Mesodermal cell (in vitro differentiated cells): Measurements from ENCODE around the gene COPS6.
"Not testable (repeated sequence)": the region's sequence is repeated elsewhere in the genome, so short reads cannot be mapped to it uniquely, and the experiment has no call there.

Experiments
- H3K27ac ChIP-seq: 2 replicates; pipeline ENCODE4 v1.7.0; 2013; ENCODE audit warnings: mild to moderate bottlenecking, low read depth, low read length, moderate library complexity; ENCODE audit not compliant: severe bottlenecking
- H3K36me3 ChIP-seq: 2 replicates; pipeline ENCODE4 v1.7.1; 2013; ENCODE audit warnings: mild to moderate bottlenecking, low read length, moderate library complexity; ENCODE audit not compliant: control insufficient read depth, insufficient read depth
- H3K4me1 ChIP-seq: one replicate; pipeline ENCODE4 v1.7.1; 2013; ENCODE audit warnings: mild to moderate bottlenecking, low read length; ENCODE audit not compliant: insufficient read depth, control insufficient read depth, poor library complexity, severe bottlenecking
- H3K4me3 ChIP-seq: 2 replicates; pipeline ENCODE4 v1.7.0; 2013; ENCODE audit warnings: low read length, control low read depth, mild to moderate bottlenecking; ENCODE audit not compliant: insufficient read depth, poor library complexity, severe bottlenecking; ENCODE audit errors: extremely low read depth
- H3K9me3 ChIP-seq: 2 replicates; pipeline ENCODE4 v1.7.1; 2013; ENCODE audit warnings: mild to moderate bottlenecking, low read length, moderate library complexity; ENCODE audit not compliant: control insufficient read depth
- WGBS, 2 experiments: methylation state at CpG; one replicate each; pipeline ENCODE4 v1.1.5; 2013; ENCODE audit warnings: missing lambda C conversion rate in 2 of 2; ENCODE audit not compliant: insufficient coverage in 2 of 2; 5-methylcytosine and 5-hydroxymethylcytosine counted together

COPS6 gene

DNA sequence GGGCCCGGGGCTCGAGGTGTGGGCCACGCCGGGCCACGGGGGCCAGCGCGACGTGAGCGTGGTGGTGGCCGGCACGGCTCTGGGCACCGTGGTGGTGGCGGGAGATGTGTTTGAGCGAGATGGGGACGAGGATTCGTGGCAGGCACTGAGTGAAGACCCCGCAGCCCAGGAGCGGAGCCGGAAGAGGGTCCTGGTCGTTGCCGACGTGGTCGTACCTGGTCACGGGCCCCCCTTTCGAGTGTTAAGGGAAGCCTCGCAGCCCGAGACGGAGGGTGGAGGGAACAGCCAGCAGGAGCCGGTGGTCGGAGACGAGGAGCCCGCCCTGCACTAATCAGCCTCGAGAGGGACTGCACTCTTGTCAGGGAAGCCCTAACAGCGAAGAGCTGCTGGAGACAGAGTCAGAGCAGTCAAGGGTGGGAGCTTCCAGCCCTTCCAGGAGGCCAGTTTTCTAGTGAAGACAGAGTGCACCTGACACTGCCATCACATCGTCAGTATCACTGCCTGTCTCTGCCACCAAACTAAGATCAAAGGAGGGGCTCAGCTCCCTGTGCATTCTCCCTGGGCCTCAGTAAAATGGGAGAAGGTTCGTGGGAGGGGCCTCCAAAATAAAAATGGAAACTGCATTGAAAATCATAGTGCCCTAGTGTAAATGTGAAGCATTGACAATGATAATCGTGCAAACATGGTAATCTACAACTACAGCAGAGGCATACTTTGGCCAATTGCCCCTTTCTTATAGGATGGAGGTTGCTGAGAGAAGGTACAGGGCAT is 39.3 kb downstream of the COPS6 start:
- H3K9me3 ChIP-seq = no peaks in the 10 kb centered on the region
- WGBS, 2 experiments = 8% methylated on average over 35 to 37 of the region's 37 CpGs
- H3K4me1 ChIP-seq = peaks cover 4% of the 10 kb centered on the region
- no peak overlapping the region for H3K27ac ChIP-seq
- H3K4me3 ChIP-seq = peak overlapping the region; percentile 84
- peaks cover 23% of the 10 kb centered on the region for H3K36me3 ChIP-seq

DNA sequence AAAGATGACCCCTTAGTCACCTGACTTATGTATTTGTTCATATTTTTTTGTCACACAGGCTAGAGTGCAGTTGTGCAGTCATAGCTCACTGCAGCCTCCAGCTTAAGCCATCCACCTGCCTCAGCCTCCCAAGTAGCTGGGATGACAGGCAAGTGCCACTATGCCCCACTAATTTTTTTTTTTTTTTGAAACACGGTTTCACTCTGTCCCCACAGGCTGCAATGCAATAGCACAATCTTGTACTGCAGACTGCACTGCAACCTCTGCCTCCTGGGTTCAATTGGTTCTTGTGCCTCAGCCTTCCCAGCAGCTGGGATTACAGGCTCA is 39.8 kb downstream of the COPS6 start:
- Histone ChIP-seq H3K27ac (no peak overlapping the region), H3K36me3 (peaks cover 19% of the 10 kb centered on the region), H3K9me3 (no peaks in the 10 kb centered on the region), H3K4me1 (peaks cover 4% of the 10 kb centered on the region), H3K4me3 (no peak overlapping the region)
- 57 to 88% methylated on average over 1 of the region's 1 CpG for WGBS, 2 experiments

GRCh38 chr7:100130220-100130607 is 41.4 kb downstream of the COPS6 start:
- not testable (repeated sequence) for H3K4me3 ChIP-seq, H3K27ac ChIP-seq, H3K36me3 ChIP-seq, H3K4me1 ChIP-seq, H3K9me3 ChIP-seq
- 89% methylated on average over 1 of the region's 1 CpG; no CpG with 5 or more reads in 1 of the 2 experiments for WGBS, 2 experiments

DNA sequence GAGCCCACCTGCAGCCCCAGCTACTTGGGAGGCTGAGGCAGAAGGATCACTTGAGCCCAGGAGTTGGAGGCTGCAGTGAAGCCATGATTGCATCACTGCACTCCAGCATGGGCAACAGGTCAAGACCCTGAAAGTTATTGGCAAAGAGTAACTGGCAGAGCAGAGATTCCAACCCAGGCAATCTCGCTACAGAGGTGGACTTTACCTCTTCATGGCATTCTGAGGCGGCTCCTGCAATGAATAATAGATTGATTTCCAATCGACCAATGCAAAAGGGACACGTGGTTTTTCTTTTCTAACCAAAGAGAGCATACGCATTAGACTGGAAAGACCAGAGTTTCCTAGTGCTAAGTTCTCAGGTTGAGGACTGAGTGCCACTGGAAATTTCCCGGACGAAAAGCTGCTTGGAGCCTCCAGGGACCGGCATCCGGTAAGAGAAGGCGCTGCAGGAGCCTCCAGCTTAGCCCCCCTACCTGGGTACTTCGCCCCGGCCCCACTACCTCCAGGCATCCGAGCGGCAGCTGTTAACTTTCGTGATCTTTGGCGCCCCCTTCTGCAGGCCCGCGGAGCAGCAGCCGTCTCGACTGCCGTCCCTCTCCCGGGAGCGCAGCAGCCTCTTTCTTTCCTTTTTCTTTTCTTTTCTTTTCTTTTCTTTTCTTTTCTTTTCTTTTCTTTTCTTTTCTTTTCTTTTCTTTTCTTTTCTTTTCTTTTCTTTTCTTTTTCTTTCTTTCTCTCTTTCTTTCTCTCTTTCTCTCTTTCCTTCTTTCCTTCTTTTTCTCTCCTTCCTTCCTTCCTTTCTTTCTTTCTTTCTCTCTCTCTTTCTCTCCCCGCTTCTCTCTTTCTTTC is 42.1 kb downstream of the COPS6 start:
- Histone ChIP-seq H3K36me3 (no peaks in the 10 kb centered on the region), H3K9me3 (no peaks in the 10 kb centered on the region), H3K4me1 (peaks cover 4% of the 10 kb centered on the region), H3K27ac (no peak overlapping the region), H3K4me3 (no peak overlapping the region)
- 17% methylated on average over 23 to 24 of the region's 24 CpGs for WGBS, 2 experiments

- H3K4me1 ChIP-seq = peaks cover 4% of the 10 kb centered on the region
- 81 to 83% methylated on average over 2 to 5 of the region's 7 CpGs for WGBS, 2 experiments
- no peak overlapping the region for H3K4me3 ChIP-seq
- H3K36me3 ChIP-seq = no peaks in the 10 kb centered on the region
- no peaks in the 10 kb centered on the region for H3K9me3 ChIP-seq
- no peak overlapping the region for H3K27ac ChIP-seq
Observed at GRCh38 chr7:100132126-100132525, 43.4 kb downstream of the COPS6 start.

DNA sequence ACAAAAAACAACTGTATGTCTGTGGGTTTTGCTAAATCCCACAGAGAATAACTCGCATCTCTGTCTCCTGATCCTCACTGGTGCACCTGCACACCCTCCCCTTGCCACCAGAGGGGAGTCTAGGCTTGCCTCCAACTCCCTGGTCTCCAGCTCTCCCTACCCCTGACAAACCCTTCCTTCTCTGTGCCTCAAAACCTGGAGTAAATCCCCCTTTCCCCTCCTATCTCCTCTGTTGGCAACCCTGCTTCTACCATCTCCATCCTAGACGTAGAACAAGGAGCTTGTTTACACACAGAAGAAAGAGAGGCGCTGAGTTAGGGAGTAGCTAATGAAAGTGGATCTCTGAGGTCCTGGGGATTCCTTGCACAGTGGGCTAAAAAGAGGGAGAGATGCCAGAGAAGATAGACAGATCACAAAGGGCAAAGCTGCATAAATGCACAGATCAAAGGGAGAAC is 44.0 kb downstream of the COPS6 start:
- Histone ChIP-seq H3K27ac (peak overlapping the region; percentile 53), H3K36me3 (no peaks in the 10 kb centered on the region), H3K4me3 (no peak overlapping the region), H3K4me1 (peaks cover 4% of the 10 kb centered on the region), H3K9me3 (no peaks in the 10 kb centered on the region)
- 31 to 42% methylated on average over 1 to 2 of the region's 3 CpGs for WGBS, 2 experiments

- WGBS, 2 experiments = 90 to 93% methylated on average over 12 to 13 of the region's 13 CpGs
- no peaks in the 10 kb centered on the region for H3K4me1 ChIP-seq
Observed at GRCh38 chr7:100137851-100138760, 49.3 kb downstream of the COPS6 start.

GRCh38 chr7:100141555-100141949 is 52.8 kb downstream of the COPS6 start:
- Histone ChIP-seq H3K36me3 (no peaks in the 10 kb centered on the region), H3K4me1 (no peaks in the 10 kb centered on the region), H3K9me3 (no peaks in the 10 kb centered on the region), H3K27ac (no peak overlapping the region), H3K4me3 (no peak overlapping the region)
- 100% methylated on average over 1 of the region's 3 CpGs for WGBS, 2 experiments

More at GRCh38 chr7:100137851-100138760, 49.3 kb downstream of the COPS6 start:
- Histone ChIP-seq H3K9me3 (no peaks in the 10 kb centered on the region), H3K4me3 (no peak overlapping the region), H3K27ac (no peak overlapping the region), H3K36me3 (no peaks in the 10 kb centered on the region)
